Measurements from ENCODE around the gene IMMP1L.

Gene IMMP1L

DNA sequence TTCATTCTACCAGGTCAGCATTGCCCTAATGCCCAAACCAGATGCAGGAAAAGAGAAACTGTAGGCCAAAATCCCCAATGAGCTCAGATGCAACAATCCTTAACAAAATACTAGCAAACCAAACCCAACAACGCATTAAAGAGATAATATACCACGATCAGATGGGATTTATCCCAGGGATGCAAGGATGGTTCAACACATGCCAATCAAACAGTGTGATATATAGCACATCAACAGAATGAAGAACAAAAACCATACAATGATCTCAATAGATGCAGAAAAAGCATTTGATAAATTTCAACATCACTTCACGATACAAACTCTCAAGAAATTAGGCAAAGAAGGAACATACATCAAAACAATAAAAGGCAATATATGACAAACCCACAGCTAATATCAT lies 45.0 kb downstream of the IMMP1L start:
- no peak for FAIRE-seq

DNA sequence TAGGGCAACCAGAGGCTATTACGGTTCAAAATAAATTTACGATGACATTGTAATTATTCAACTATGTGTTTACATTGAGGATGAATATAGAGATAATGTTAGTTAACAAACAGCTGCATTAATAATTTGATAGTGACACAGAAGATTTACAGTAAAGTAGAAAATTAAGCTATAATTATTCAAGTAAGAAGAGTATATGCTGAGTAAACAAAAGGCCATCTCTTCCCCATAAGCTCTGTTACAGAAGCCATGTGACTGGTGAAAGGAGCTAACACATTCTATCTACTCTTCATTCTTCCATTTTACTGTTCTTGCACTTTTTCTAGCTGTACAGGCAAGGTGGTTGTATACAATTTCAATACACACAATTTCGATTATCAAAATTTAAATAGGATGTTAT lies 54.2 kb downstream of the IMMP1L start:
- FAIRE-seq: no peak

DNA sequence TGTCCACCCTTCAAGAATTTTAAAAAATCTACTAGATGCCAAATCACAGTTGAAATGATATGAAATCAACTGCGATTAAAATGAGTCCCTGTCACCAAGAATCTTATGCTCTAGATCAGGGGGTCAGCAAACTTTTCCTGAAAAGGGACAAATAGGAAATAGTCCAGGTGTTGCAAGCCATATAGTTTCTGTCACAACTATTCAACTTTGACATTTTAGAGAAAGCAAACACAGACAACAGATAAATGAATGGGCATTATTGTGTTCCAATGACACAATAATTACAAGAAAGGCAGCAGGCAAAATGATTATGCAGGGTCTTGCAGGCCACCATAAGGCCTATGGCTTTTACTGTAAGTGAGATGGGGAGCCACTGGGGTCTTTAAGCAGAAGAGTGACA lies 58.6 kb downstream of the IMMP1L start:
- FAIRE-seq: no peak

DNA sequence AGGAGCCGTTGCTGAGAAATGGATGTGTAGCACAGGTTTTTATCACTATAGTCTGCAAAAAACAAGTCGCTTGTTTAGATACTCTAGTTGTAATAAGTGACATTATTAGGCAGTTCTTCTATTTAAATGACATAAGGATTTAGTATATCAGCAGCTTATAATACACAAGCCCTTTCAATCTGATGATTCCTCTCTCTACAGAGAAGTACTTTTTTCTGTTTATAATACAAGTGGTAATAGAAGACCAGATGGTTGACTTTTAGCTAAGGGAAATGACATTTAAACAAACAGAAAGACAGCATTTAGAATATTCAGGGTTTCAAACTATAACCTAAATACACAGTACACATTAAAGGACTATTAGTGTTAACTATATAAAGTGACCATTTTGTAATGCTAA lies 60.4 kb downstream of the IMMP1L start:
- no peak for FAIRE-seq

DNA sequence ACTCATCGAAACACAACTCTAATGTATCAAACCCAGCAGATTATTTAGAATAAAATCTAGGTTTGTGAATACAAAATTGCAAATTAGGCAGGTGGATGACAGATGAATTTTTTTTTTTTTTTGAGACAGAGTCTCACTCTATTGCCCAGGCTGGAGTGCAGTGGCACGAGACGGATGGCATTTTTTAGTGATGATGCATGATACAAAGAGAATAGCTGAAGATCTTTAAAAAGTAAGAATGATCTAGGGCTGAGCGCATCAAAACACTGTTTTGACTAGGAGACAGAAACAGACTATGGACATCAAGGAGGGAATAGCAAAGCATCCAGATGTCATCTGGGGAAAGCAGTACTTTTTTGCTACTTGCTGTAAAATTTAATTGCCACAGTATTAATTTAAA lies 63.8 kb downstream of the IMMP1L start:
- no peak for FAIRE-seq

GRCh38 chr11:31443802-31444201 lies 65.6 kb downstream of the IMMP1L start:
- no peak for FAIRE-seq

DNA sequence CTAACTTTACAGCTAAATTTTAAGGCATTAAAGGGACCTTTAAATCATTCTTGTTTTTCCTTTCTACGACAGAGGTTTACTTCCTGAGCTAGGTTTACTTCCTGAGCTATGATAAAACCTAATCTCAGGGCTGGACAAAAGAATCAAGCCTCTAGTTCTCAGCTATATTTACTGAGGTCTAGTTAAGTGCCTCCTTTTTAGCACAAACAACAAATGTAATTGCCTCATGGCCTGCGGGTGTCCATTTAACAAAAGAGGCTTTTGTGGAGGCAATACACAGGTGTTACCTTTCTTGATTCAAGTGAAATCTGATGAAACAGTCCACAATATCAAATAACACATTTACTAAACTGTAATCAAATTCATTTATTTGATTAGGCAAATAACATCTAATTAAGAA lies 67.3 kb downstream of the IMMP1L start:
- no peak for FAIRE-seq

DNA sequence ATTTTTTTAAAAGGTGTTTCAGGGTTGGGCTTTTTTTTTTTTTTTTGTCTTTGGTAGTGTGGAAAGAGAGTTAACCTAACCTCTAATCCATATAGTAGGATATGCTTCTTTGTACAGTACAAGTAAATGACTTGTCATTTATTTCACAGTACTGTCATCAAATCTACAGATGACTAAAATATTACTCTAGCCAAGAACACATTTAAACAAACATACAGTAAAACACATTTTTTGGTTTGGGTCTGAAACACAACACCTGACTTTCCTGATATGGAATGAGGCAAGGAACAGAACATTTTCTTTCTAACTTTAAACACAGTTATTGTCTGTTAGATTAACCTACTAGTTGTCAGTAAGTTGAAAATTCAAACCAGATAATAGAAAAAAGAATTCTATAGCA lies 68.1 kb downstream of the IMMP1L start:
- peak; percentile 9 for FAIRE-seq

GRCh38 chr11:31437742-31438435 lies 71.5 kb downstream of the IMMP1L start:
- FAIRE-seq: no peak

- no peak for FAIRE-seq
Observed at GRCh38 chr11:31433851-31434250, 75.6 kb downstream of the IMMP1L start.

DNA sequence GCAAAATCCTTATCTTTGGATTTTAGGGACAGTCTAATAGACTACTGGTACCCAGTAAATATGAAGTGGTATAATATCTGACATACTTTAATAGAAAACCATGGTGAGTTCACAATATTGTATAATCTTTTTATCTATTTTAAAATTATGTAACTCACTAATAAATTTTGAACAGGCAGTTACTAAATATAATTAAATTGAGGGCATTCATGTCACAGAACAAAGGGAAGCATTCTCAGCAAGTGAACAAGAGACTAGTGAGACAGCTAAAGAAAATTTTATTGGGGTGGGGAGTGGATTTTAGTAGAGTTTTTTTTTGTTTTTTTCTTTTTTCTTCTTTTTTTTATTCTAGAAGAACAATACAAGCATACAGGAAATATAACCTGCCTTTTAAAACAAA lies 84.8 kb downstream of the IMMP1L start:
- no peak for FAIRE-seq

DNA sequence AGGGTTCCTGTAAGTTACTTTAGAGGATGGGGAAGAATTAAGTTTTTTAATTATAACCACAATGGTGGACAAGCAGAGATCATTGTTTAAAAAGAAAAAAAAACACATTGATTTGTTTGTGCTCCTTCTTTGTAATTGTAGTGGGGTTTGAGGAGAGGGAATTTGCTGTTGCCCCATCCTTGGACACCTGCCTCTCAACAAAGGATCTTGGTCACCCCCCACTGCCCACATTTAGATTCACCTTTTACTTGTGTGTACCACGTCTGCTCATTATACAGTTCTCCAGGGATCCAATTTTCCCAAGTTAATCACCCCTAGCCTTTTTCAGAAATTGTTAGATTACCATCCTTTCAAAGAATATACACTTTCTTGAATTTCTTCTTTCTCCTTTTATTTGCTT lies 86.7 kb downstream of the IMMP1L start:
- FAIRE-seq: no peak

- no peak for FAIRE-seq
Observed at GRCh38 chr11:31421820-31422219, 87.6 kb downstream of the IMMP1L start.

GRCh38 chr11:31419669-31420068 lies 89.8 kb downstream of the IMMP1L start:
- no peak for FAIRE-seq

DNA sequence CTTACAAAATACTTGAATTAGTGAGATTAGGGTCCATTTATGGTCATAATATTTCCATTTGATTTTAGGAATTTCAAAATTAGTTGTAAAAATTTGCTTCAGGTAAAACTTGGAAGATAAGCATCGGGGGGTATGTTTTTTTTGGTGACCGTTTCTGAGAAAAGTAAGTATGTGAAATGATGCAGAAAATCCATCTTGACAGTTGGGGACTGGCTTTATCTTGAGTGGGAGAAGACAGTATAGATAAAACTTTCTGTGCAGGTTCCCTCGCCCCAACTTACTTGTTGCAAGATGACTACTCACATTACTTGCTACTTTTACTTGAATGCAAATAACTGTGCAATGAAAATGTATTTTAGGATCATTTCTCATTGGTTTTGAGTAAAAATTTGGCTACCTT lies 90.3 kb downstream of the IMMP1L start:
- no peak for FAIRE-seq

GRCh38 chr11:31417816-31418215 lies 91.6 kb downstream of the IMMP1L start:
- FAIRE-seq: no peak

GRCh38 chr11:31417357-31417756 lies 92.1 kb downstream of the IMMP1L start:
- no peak for FAIRE-seq

DNA sequence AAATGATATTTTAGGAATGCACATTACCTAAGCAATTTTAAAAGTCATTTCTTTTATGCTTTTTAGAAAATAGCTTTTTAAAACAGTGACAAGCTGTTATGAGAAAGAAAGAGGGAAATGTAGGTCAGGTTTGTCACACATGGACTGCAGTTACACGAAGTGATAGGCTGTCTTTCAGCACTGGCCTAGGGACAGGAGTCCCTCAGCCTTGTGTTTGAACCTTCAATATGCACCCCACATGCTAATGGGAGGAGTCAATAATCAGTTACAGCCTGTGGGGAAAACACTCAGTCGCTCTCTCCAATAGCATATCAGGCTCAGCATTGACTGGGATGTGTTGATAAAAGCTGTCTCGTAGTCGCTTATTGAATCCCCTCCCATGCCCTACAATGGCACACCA lies 94.0 kb downstream of the IMMP1L start:
- no peak for FAIRE-seq

DNA sequence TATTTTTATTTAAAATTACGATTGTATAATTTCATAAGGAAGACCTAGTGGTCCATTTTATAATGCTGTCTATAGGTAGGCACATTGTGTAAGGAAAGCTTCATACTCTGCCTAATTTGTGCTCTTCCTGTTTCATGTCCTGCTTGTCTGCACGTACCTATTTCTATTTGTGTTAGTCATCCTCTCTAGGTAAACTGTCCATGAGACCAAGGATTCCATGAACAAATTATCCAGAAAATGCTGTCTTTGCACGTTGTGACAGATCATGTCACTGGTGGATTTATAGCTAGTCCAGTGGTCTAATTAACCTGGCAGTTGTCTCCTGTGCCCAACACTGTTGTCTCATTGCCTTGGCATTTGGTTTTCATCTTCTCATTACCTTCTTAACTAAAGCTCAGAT lies 95.1 kb downstream of the IMMP1L start:
- FAIRE-seq: no peak

DNA sequence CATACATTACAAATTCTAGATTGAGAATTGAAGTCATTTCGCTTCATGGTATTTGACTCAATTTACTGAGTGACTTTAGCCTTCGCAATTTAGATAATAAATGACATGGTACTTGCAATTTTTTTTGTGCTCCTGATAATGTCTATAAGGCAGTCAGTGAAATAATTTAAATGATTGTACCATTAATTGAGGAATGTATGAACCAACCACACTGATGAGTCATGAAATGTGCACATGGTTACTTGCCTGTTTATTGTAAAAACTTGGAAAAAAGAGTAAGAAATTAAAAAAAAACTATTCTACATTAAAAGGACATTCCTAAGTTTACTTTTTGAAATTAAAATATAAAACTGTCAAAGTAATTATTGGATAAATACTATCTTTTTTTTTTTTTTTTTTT lies 96.5 kb downstream of the IMMP1L start:
- FAIRE-seq: no peak

- FAIRE-seq: no peak
Observed at GRCh38 chr11:31408201-31408600, 101.2 kb downstream of the IMMP1L start.

DNA sequence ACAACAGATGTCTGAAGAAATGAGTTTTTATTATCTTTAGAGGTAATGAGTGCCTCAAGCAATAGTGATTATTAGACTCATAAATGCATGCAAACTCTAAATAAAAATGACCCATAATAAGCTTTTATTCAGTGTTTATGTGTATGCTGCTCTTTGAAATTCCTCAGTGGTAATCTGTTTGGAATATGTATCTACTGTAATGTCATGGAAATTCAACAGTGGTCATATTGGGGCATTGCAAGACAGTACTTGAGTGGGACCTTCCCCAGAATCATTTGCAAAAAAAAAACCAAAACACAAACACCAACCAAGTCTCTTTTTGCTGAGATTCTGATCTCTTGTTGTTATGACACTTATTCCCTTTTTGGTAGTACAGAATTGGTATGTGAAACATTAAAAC lies 104.8 kb downstream of the IMMP1L start:
- no peak for FAIRE-seq

DNA sequence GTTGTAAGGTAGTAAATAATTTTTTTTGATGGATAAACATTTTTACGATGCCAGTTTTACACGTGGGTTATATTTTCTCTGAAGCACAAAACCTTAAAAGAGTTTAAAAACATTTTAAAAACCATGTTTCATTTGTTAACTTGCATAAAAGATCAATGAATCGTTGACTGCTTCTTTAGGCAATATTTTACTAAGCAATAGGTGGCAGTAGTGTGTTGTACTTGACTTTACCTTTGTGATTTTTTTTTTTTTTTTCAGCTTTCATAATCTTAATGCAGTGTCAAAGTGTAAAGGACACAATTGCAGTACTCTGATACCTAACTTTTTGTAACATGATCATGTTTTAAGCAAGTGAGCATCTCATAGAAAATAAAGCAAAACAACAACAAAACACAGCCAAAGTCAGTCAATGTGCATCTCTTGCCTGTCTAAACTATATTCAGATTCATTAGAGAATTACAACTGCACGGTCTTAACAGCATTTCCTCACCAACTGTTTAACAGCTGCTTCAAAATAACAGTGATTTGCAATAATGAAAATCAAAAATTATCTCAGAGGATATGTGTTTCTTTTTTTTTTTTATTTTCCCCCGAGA lies 112.1 kb downstream of the IMMP1L start:
- peak; percentile 96 for FAIRE-seq

GRCh38 chr11:31387379-31387778 lies 122.0 kb downstream of the IMMP1L start:
- FAIRE-seq: no peak

GRCh38 chr11:31383116-31383515 lies 126.3 kb downstream of the IMMP1L start:
- FAIRE-seq: no peak
